Tibial nerve (tissue), 4 donors: ENCODE data around the gene ZNF234. TPM values are rescaled to one million over a fixed set of nuclear protein-coding genes. Genes with fewer than 3 reads are reported as not detected.

ENCODE experiments used
- total RNA-seq, 4 donors: library from RNA; depleted of rRNA; stranded (reverse); fragments of >200 nt; gene quantifications; one replicate each; pipeline ENCODE4 v1.1.0, GENCODE V29; 2016

Gene ZNF234
- total RNA-seq, 4 donors from 2014 or later, result 6.9 to 7.9 (median 7.1) TPM

Other genes with a start within 250 kb of the ZNF234 start
- gene ZNF45, start 206.3 kb upstream of the ZNF234 start, total RNA-seq, result 10 to 100 TPM in 3 of 4 donors, 1 to 10 TPM in 1; 8.7 to 26.9 (median 17.7) TPM
- 1 to 10 TPM; 3.6 to 7.3 (median 6.5) TPM for gene ZNF221, start 190.3 kb upstream of the ZNF234 start, total RNA-seq
- gene ZNF155, start 157.4 kb upstream of the ZNF234 start, total RNA-seq, result 1 to 10 TPM; 4.2 to 7.2 (median 5.1) TPM
- gene ZNF230, start 138.6 kb upstream of the ZNF234 start, total RNA-seq, result 1 to 10 TPM; 3.9 to 5.3 (median 5.2) TPM
- gene ZNF222, start 116.2 kb upstream of the ZNF234 start, total RNA-seq, result 1 to 10 TPM; 2.0 to 7.3 (median 2.1) TPM
- gene ZNF223, start 89.5 kb upstream of the ZNF234 start, total RNA-seq, result 1 to 10 TPM; 1.7 to 7.3 (median 5.3) TPM
- 1 to 10 TPM; 1.8 to 3.1 (median 2.0) TPM for gene ZNF284, start 69.4 kb upstream of the ZNF234 start, total RNA-seq
- gene ZNF224, start 47.2 kb upstream of the ZNF234 start, total RNA-seq, result 10 to 100 TPM; 16.2 to 34.1 (median 28.4) TPM
- gene ZNF225, start 28.2 kb upstream of the ZNF234 start, total RNA-seq, result 10 to 100 TPM in 1 of 4 donors, 1 to 10 TPM in 3; 1.8 to 10.1 (median 4.6) TPM
- gene ZNF226, start 23.5 kb downstream of the ZNF234 start, total RNA-seq, result 10 to 100 TPM; 18.0 to 29.1 (median 23.3) TPM
- gene ZNF227, start 71.0 kb downstream of the ZNF234 start, total RNA-seq, result 10 to 100 TPM in 3 of 4 donors, 1 to 10 TPM in 1; 8.1 to 22.0 (median 14.3) TPM
- gene ZNF233, start 118.3 kb downstream of the ZNF234 start, total RNA-seq, result 1 to 10 TPM in 1 of 4 donors, under 1 TPM in 2, not detected in 1; 0.44 to 1.2 (median 0.63) TPM
- gene ZNF235, start 163.5 kb downstream of the ZNF234 start, total RNA-seq, result 1 to 10 TPM; 5.5 to 9.8 (median 6.3) TPM
- gene ZNF112, start 215.1 kb downstream of the ZNF234 start, total RNA-seq, result 1 to 10 TPM; 5.0 to 5.9 (median 5.3) TPM